Panc1 (cell line): ENCODE measurements around the gene TANK.

Source experiments
- CTCF ChIP-seq: fragments of 450-650 bp; IDR thresholded peaks from 2 replicates; pipeline ENCODE4 v1.5.1; 2017; ENCODE audit warnings: mild to moderate bottlenecking
- POLR2AphosphoS5 ChIP-seq: IDR thresholded peaks from 2 replicates; pipeline ENCODE4 v1.6.1; 2012; ENCODE audit warnings: mild to moderate bottlenecking, low read depth, low read length, moderate library complexity
- SIN3A ChIP-seq: IDR thresholded peaks from 2 replicates; pipeline ENCODE4 v1.6.1; 2012; ENCODE audit warnings: low read depth, mild to moderate bottlenecking, low read length, moderate library complexity, borderline replicate concordance; ENCODE audit not compliant: insufficient read depth

- no peak for TF ChIP-seq SIN3A
- TF ChIP-seq CTCF, result no peak
- TF ChIP-seq POLR2AphosphoS5, result no peak
Observed at GRCh38 chr2:161233858-161234431, 73.7 kb downstream of the TANK start.
